Activated B cell treated with CpG ODN at 0.5 μM for 24 hours (primary cell): ENCODE measurements around the gene KCNK1. TPM values are rescaled to one million over a fixed set of nuclear protein-coding genes. Genes with fewer than 3 reads are reported as not detected.

Experiments used
- ATAC-seq: fragments of 200-7000 bp; cut with Tn5 transposase; one replicate; pipeline ENCODE4 v1.10.0; 2021; ENCODE audit warnings: low read depth, mild to moderate bottlenecking, moderate library complexity
- CTCF ChIA-PET: fragments of 350-600 bp; sonication (Branson Sonifier 250); formaldehyde crosslinking; loops from one replicate; lab custom pipeline; 2021; ENCODE audit warnings: antibody characterized with exemption; lab: Charles Lee
- POLR2A ChIA-PET: fragments of 350-600 bp; sonication (Branson Sonifier 250); formaldehyde crosslinking; loops from one replicate; lab custom pipeline; 2021; ENCODE audit warnings: antibody characterized with exemption; lab: Charles Lee
- DNase-seq: peaks from one replicate; pipeline ENCODE4 v3.0.0; 2022
- H3K27ac Mint-ChIP-seq: one replicate; pipeline ENCODE4 v1.8.0; 2020; ENCODE audit warnings: mixed read lengths
- H3K27me3 Mint-ChIP-seq: one replicate; pipeline ENCODE4 v1.8.0; 2021; ENCODE audit warnings: mixed read lengths
- H3K36me3 Mint-ChIP-seq: one replicate; pipeline ENCODE4 v1.8.0; 2021; ENCODE audit warnings: low read depth, mixed read lengths
- H3K4me1 Mint-ChIP-seq: one replicate; pipeline ENCODE4 v1.8.0; 2021; ENCODE audit warnings: mixed read lengths
- H3K4me3 Mint-ChIP-seq: one replicate; pipeline ENCODE4 v1.8.0; 2020; ENCODE audit warnings: mild to moderate bottlenecking, mixed read lengths
- H3K9me3 Mint-ChIP-seq: one replicate; pipeline ENCODE4 v1.8.0; 2020; ENCODE audit warnings: mixed read lengths
- CTCF ChIP-seq: fragments of 200-600 bp; IDR thresholded peaks from one replicate; pipeline ENCODE4 v1.8.0; 2022; ENCODE audit warnings: antibody characterized with exemption, mild to moderate bottlenecking
- intact Hi-C: fragments of 100-400 bp; cut with micrococcal nuclease; formaldehyde crosslinking; loops from one replicate; pipeline ENCODE4 v1.15.1; 2024
- total RNA-seq: library from RNA; stranded (reverse); gene quantifications from 2 replicates; pipeline ENCODE4 v1.2.3, GENCODE V29; 2022

KCNK1 gene
- total RNA-seq, 1 donor from 2014 or later: not detected

DNA sequence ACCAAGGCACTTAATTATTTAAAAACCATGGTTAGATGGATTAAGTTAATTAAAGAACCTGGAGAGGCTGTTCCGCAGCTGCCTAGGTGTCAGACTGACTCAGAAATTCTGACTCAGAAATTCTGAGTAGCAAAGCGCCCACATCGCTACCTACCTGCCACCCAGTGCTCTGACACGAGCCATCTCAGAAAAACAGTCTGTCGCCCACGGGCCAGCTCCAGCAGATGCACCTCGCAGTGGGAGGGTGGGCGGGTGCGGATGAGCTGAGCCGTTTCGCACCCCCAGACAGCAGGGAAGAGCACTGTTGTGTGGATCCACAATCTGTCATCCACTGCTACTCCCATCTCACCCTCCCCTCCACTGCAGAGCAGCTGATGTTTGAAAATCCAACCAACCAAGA lies 13.5 kb downstream of the KCNK1 start:
- DNase-seq (no peak), ATAC-seq (no peak)
- no peaks in the 10 kb centered on the region for H3K4me1 Mint-ChIP-seq
- peaks cover 4% of the 10 kb centered on the region for H3K27me3 Mint-ChIP-seq
- H3K4me3 Mint-ChIP-seq: no peak overlapping the region
- no peaks in the 10 kb centered on the region for H3K36me3 Mint-ChIP-seq
- H3K9me3 Mint-ChIP-seq: no peaks in the 10 kb centered on the region
- POLR2A ChIA-PET: no interaction called here
- no peak for TF ChIP-seq CTCF
- CTCF ChIA-PET: no interaction called here
- intact Hi-C loops: no loop called here
- H3K27ac Mint-ChIP-seq: no peak overlapping the region

DNA sequence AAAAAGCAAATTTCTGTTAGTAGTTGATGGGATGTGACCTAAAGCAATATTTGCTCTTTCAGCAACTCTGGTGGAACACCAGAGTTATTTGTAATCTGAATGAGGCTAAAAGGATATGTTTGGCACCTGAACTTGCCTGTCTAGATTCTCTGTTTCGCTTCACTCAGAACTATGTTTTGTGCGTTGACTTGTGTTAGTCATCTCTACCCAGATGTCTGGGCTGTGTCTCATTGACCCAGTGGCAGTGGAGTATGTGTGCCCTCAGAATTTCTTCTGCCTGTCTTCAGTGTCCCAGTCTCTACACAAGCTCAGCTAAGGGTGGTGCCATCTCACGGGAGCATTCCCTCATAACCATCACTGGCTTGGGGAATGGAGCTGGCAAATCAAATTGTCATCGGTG lies 13.9 kb downstream of the KCNK1 start:
- intact Hi-C loops: no loop called here
- H3K9me3 Mint-ChIP-seq: no peaks in the 10 kb centered on the region
- POLR2A ChIA-PET: no interaction called here
- ATAC-seq (no peak), DNase-seq (no peak)
- no peaks in the 10 kb centered on the region for H3K27me3 Mint-ChIP-seq
- no peak for TF ChIP-seq CTCF
- no peak overlapping the region for H3K27ac Mint-ChIP-seq
- H3K4me1 Mint-ChIP-seq: no peaks in the 10 kb centered on the region
- no peaks in the 10 kb centered on the region for H3K36me3 Mint-ChIP-seq
- CTCF ChIA-PET: no interaction called here
- no peak overlapping the region for H3K4me3 Mint-ChIP-seq

DNA sequence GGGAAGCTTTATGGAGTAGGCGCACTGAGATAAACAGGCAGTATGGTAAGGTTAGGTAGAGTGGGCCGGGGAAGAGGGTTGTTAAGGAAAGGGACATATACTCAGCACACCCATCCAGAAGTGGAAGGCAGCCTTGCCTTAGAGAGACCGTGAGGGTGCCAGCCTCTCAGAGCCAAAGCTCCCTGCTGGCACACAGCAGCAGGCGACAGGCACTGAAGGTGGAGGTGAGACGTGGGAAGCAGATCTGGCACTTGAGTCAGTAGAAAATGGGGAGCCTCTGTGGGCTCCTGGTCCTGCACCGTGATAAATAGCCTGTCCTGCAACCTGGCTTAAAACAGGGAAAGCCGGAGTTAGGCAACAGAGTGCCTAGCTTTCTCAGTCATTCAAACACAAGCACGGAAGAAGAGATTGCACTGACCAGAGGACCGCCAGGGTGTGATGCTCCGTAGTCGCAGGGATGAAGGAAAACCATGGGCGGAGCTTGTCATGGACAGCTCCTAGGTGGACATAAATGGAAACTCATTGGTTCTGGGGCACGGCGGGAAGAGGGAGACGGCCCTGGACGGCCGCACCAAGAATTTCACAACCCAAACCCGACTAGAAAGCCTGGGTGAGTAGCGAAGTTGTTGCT lies 15.5 kb downstream of the KCNK1 start:
- intact Hi-C loops: no loop called here
- Mint-ChIP-seq H3K36me3 (no peaks in the 10 kb centered on the region), H3K4me3 (no peak overlapping the region), H3K4me1 (no peaks in the 10 kb centered on the region), H3K27ac (no peak overlapping the region), H3K27me3 (no peaks in the 10 kb centered on the region), H3K9me3 (no peaks in the 10 kb centered on the region)
- ATAC-seq: no peak
- no peak for DNase-seq
- CTCF ChIA-PET: no interaction called here
- POLR2A ChIA-PET: no interaction called here
- TF ChIP-seq CTCF: no peak

- Mint-ChIP-seq H3K9me3 (peaks cover 3% of the 10 kb centered on the region), H3K27me3 (peaks cover 3% of the 10 kb centered on the region), H3K4me3 (no peak overlapping the region), H3K4me1 (no peaks in the 10 kb centered on the region), H3K27ac (no peak overlapping the region), H3K36me3 (no peaks in the 10 kb centered on the region)
- ChIA-PET POLR2A (no interaction called here), CTCF (no interaction called here)
- intact Hi-C loops: no loop called here
- DNase-seq (no peak), ATAC-seq (no peak)
- no peak for TF ChIP-seq CTCF
These were observed 18.0 kb downstream of the KCNK1 start for GRCh38 chr1:233631810-233632405.

DNA sequence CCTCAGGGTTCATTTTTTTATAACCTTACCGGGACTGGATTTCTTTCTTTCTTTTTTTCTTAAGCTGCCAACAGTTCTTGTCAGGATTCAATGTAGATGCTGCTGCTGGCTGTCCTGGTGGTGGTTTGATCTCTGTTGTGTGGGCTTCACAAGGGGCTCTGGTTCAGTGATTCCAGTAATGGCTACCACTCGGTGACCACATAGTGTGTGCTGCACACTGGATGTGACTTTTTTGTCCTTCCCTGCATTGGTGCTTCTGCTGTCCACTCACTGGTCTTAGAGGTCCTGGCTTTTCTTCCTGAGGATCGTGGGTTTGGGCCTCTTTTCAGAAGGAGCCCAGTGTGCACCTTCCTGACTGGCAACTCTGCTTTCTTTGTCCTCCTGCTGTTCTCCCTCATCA lies 18.5 kb downstream of the KCNK1 start:
- POLR2A ChIA-PET: no interaction called here

More for the DNA sequence above, 18.5 kb downstream of the KCNK1 start:
- H3K4me1 Mint-ChIP-seq: no peaks in the 10 kb centered on the region
- DNase-seq (no peak), ATAC-seq (no peak)
- H3K4me3 Mint-ChIP-seq: no peak overlapping the region
- H3K36me3 Mint-ChIP-seq: no peaks in the 10 kb centered on the region
- H3K9me3 Mint-ChIP-seq: peaks cover 3% of the 10 kb centered on the region
- CTCF ChIA-PET: no interaction called here
- intact Hi-C loops: no loop called here
- no peak for TF ChIP-seq CTCF
- H3K27me3 Mint-ChIP-seq: peaks cover 3% of the 10 kb centered on the region
- no peak overlapping the region for H3K27ac Mint-ChIP-seq
